ENCODE data around the gene BPGM.

Gene BPGM

GRCh38 chr7:134646425-134647305 is at the start of gene BPGM:
Gene BPGM, plus strand, starts transcription at chr7:134646853. Its CDS starts 14,655 bp downstream, at chr7:134661508.
- Histone ChIP-seq H3K4me1 (ENCODE audit: insufficient read depth, low read length, severe bottlenecking) (peaks cover 46% of the 10 kb centered on the region), H3K27ac (ENCODE audit: low read depth, low read length, poor library complexity, severe bottlenecking) (peak within 1 kb of the TSS; percentile 68), H3F3A (ENCODE audit: insufficient read depth, low read length) (no peaks in the 10 kb centered on the region), H3K9me2 (ENCODE audit: low read depth, low read length) (no peaks in the 10 kb centered on the region), H3K9me3 (ENCODE audit: low read length) (no peaks in the 10 kb centered on the region), H3K36me3 (ENCODE audit: insufficient read depth, low read length) (no peaks in the 10 kb centered on the region), H3K4me3 (ENCODE audit: low read depth, low read length, poor library complexity, severe bottlenecking) (peak within 1 kb of the TSS; percentile 72), H3K9ac (ENCODE audit: low read length) (peak within 1 kb of the TSS; percentile 70), H2AFZ (ENCODE audit: low read length) (peak within 1 kb of the TSS; percentile 20), H3K4me2 (ENCODE audit: low read length) (peak within 1 kb of the TSS; percentile 96), H3K27me3 (ENCODE audit: insufficient read depth, low read length) (no peaks in the 10 kb centered on the region), H3K79me2 (ENCODE audit: insufficient read depth, low read length) (no peaks in the 10 kb centered on the region), H4K20me1 (ENCODE audit: insufficient read depth, low read length) (no peaks in the 10 kb centered on the region)
- TF ChIP-seq EZH2 (IDR thresholded peaks at IDR 0.05; ENCODE audit: borderline replicate concordance, low read length), result no peak
- peak; percentile 51 for TF ChIP-seq CTCF (IDR thresholded peaks at IDR 0.05; ENCODE audit: low read length)

- H2AFZ ChIP-seq (ENCODE audit: low read length), result no peak overlapping the region
- H3K27ac ChIP-seq (ENCODE audit: low read depth, low read length, poor library complexity, severe bottlenecking), result no peak overlapping the region
- H3K4me1 ChIP-seq (ENCODE audit: insufficient read depth, low read length, severe bottlenecking), result no peaks in the 10 kb centered on the region
- H3K36me3 ChIP-seq (ENCODE audit: insufficient read depth, low read length), result no peaks in the 10 kb centered on the region
- no peak overlapping the region for H3K4me2 ChIP-seq (ENCODE audit: low read length)
- no peaks in the 10 kb centered on the region for H3K9me3 ChIP-seq (ENCODE audit: low read length)
- no peak overlapping the region for H3K4me3 ChIP-seq (ENCODE audit: low read depth, low read length, poor library complexity, severe bottlenecking)
- no peaks in the 10 kb centered on the region for H3K9me2 ChIP-seq (ENCODE audit: low read depth, low read length)
- no peak overlapping the region for H3K9ac ChIP-seq (ENCODE audit: low read length)
- H3K79me2 ChIP-seq (ENCODE audit: insufficient read depth, low read length), result no peaks in the 10 kb centered on the region
- TF ChIP-seq CTCF (IDR thresholded peaks at IDR 0.05; ENCODE audit: low read length) (no peak), EZH2 (IDR thresholded peaks at IDR 0.05; ENCODE audit: borderline replicate concordance, low read length) (no peak)
- H3F3A ChIP-seq (ENCODE audit: insufficient read depth, low read length), result no peaks in the 10 kb centered on the region
- no peaks in the 10 kb centered on the region for H4K20me1 ChIP-seq (ENCODE audit: insufficient read depth, low read length)
- no peaks in the 10 kb centered on the region for H3K27me3 ChIP-seq (ENCODE audit: insufficient read depth, low read length)
Observed at GRCh38 chr7:134599371-134599770, 47.3 kb upstream of the BPGM start.

GRCh38 chr7:134601459-134601858 is 45.2 kb upstream of the BPGM start:
- H3K9ac ChIP-seq (ENCODE audit: low read length), result no peak overlapping the region
- H3K9me2 ChIP-seq (ENCODE audit: low read depth, low read length), result no peaks in the 10 kb centered on the region
- TF ChIP-seq EZH2 (IDR thresholded peaks at IDR 0.05; ENCODE audit: borderline replicate concordance, low read length) (no peak), CTCF (IDR thresholded peaks at IDR 0.05; ENCODE audit: low read length) (no peak)
- H3K4me2 ChIP-seq (ENCODE audit: low read length), result no peak overlapping the region
- no peak overlapping the region for H3K27ac ChIP-seq (ENCODE audit: low read depth, low read length, poor library complexity, severe bottlenecking)
- no peaks in the 10 kb centered on the region for H3K79me2 ChIP-seq (ENCODE audit: insufficient read depth, low read length)
- H3F3A ChIP-seq (ENCODE audit: insufficient read depth, low read length), result no peaks in the 10 kb centered on the region
- no peaks in the 10 kb centered on the region for H4K20me1 ChIP-seq (ENCODE audit: insufficient read depth, low read length)
- no peaks in the 10 kb centered on the region for H3K27me3 ChIP-seq (ENCODE audit: insufficient read depth, low read length)
- no peaks in the 10 kb centered on the region for H3K4me1 ChIP-seq (ENCODE audit: insufficient read depth, low read length, severe bottlenecking)
- H3K36me3 ChIP-seq (ENCODE audit: insufficient read depth, low read length), result no peaks in the 10 kb centered on the region
- H2AFZ ChIP-seq (ENCODE audit: low read length), result no peak overlapping the region
- no peak overlapping the region for H3K4me3 ChIP-seq (ENCODE audit: low read depth, low read length, poor library complexity, severe bottlenecking)
- H3K9me3 ChIP-seq (ENCODE audit: low read length), result no peaks in the 10 kb centered on the region
